PC-3 (cell line): ENCODE data around the gene ODAPH.

Experiments used
- EZH2 ChIP-seq: fragments of 300-600 bp; sonication (generic); IDR thresholded peaks from one replicate; pipeline ENCODE4 v1.6.1; 2017; ENCODE audit warnings: antibody characterized with exemption, mild to moderate bottlenecking, low read length; ENCODE audit not compliant: unreplicated experiment
- EZH2phosphoT487 ChIP-seq: fragments of 300-600 bp; sonication (generic); IDR thresholded peaks from 2 replicates; pipeline ENCODE4 v1.6.1; 2018; ENCODE audit warnings: mild to moderate bottlenecking, antibody characterized with exemption, low read length, borderline replicate concordance
- TF ChIP-seq, protein P1 (sequence below): fragments of 300-600 bp; sonication (generic); conservative IDR thresholded peaks from 2 replicates; pipeline ENCODE4 v1.5.1; 2017; ENCODE audit warnings: antibody characterized with exemption, low read depth, mild to moderate bottlenecking, low read length

DNA sequence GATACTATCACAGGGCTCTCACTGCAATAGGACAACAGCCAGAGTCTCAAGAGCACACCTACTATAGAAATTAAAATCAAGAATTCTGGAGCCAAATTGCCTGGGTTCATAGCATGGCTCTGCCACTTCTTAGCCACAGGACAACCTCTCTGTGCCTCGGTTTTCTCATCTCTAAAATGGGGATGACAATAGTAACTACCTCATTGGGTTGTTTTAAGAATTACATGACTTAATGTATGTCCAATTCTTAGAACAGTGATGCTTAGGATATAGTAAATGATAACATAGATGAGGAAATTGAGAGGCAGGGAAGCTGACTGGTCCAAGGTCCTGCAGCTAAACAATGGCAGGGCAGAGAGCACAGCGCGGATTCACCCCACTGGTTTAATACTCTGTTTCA, 11.0 kb upstream of the ODAPH start:
- TF ChIP-seq, protein P1, sequence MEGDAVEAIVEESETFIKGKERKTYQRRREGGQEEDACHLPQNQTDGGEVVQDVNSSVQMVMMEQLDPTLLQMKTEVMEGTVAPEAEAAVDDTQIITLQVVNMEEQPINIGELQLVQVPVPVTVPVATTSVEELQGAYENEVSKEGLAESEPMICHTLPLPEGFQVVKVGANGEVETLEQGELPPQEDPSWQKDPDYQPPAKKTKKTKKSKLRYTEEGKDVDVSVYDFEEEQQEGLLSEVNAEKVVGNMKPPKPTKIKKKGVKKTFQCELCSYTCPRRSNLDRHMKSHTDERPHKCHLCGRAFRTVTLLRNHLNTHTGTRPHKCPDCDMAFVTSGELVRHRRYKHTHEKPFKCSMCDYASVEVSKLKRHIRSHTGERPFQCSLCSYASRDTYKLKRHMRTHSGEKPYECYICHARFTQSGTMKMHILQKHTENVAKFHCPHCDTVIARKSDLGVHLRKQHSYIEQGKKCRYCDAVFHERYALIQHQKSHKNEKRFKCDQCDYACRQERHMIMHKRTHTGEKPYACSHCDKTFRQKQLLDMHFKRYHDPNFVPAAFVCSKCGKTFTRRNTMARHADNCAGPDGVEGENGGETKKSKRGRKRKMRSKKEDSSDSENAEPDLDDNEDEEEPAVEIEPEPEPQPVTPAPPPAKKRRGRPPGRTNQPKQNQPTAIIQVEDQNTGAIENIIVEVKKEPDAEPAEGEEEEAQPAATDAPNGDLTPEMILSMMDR, result no peak
- no peak for TF ChIP-seq EZH2phosphoT487
- no peak for TF ChIP-seq EZH2
